AG04450 (cell line): ENCODE measurements around the gene ASB11. TPM values are rescaled to one million over a fixed set of nuclear protein-coding genes. Genes with fewer than 3 reads are reported as not detected.

ENCODE experiments used
- CTCF ChIA-PET: fragments of 300-600, 350-600 bp; formaldehyde crosslinking; extraction: SDS; loops from one replicate; lab custom pipeline; 2022; ENCODE audit warnings: antibody characterized with exemption, inconsistent platforms; lab: Charles Lee
- POLR2A ChIA-PET: fragments of 350-600 bp; formaldehyde crosslinking; extraction: SDS; loops from one replicate; lab custom pipeline; 2021; ENCODE audit warnings: antibody characterized with exemption, inconsistent platforms; lab: Yijun Ruan, JAX
- DNase-seq: peaks from one replicate; pipeline ENCODE4 v3.0.0-alpha.2; 2011; ENCODE audit warnings: low read depth, low spot score
- H3K27ac ChIP-seq: one replicate; pipeline ENCODE4 v1.5.1; 2012; ENCODE audit warnings: low read depth, low read length, control low read depth
- H3K27me3 ChIP-seq: one replicate; pipeline ENCODE4 v1.6.0; 2012; ENCODE audit warnings: low read length; ENCODE audit not compliant: control insufficient read depth, insufficient read depth
- H3K4me3 ChIP-seq: 2 replicates; pipeline ENCODE4 v1.5.1; 2011; ENCODE audit warnings: mild to moderate bottlenecking, low read depth, low read length, control low read depth
- H3K9me3 ChIP-seq: 2 replicates; pipeline ENCODE4 v1.5.1; 2012; ENCODE audit warnings: low read length; ENCODE audit not compliant: control insufficient read depth, insufficient read depth
- CTCF ChIP-seq: IDR thresholded peaks from 2 replicates; pipeline ENCODE4 v1.5.1; 2011; ENCODE audit warnings: low read depth, low read length, control low read depth, inconsistent platforms
- polyA plus RNA-seq: library from polyadenylated mRNA; depleted of rRNA; stranded (reverse); fragments of >200 nt; gene quantifications from 2 replicates; pipeline ENCODE4 v1.2.3, GENCODE V29; 2011

ASB11 gene
- polyA plus RNA-seq, 1 experiment: not detected

- Histone ChIP-seq H3K9me3 (no peaks in the 10 kb centered on the region), H3K27ac (no peak overlapping the region), H3K4me3 (peak overlapping the region; percentile 58), H3K27me3 (peaks cover 3% of the 10 kb centered on the region)
- POLR2A ChIA-PET: no interaction called here
- DNase-seq: peak; percentile 11
- TF ChIP-seq CTCF: no peak
- CTCF ChIA-PET: no interaction called here
Observed at GRCh38 chrX:15336023-15336413, 20.6 kb upstream of the ASB11 start.

- peaks cover 3% of the 10 kb centered on the region for H3K27me3 ChIP-seq
- H3K9me3 ChIP-seq: no peaks in the 10 kb centered on the region
- ChIA-PET CTCF (interaction anchor here (0.7 kb wide), 1 partner anchor 132 kb away, joined by 3 read pairs; no protein-coding TSS in a partner anchor), POLR2A (no interaction called here)
- DNase-seq: peak; percentile 88
- peak within 1 kb of the TSS; percentile 65 for H3K27ac ChIP-seq
- no peak for TF ChIP-seq CTCF
- H3K4me3 ChIP-seq: peak within 1 kb of the TSS; percentile 76
Observed at GRCh38 chrX:15335135-15336022, 19.9 kb upstream of the ASB11 start, which contains the start of gene PIGA. Gene PIGA (minus strand): TSS chrX:15335523. CDS start chrX:15331930, 3,593 bp downstream.

GRCh38 chrX:15334561-15334960, 19.1 kb upstream of the ASB11 start:
- ChIA-PET CTCF (interaction anchor here (0.7 kb wide), 1 partner anchor 133 kb away, joined by 3 read pairs; no protein-coding TSS in a partner anchor), POLR2A (no interaction called here)
- no peak for TF ChIP-seq CTCF
- H3K27ac ChIP-seq: peak overlapping the region; percentile 65
- no peak for DNase-seq
- peak overlapping the region; percentile 76 for H3K4me3 ChIP-seq
- H3K9me3 ChIP-seq: no peaks in the 10 kb centered on the region
- H3K27me3 ChIP-seq: peaks cover 3% of the 10 kb centered on the region

- Histone ChIP-seq H3K9me3 (no peaks in the 10 kb centered on the region), H3K27ac (no peak overlapping the region), H3K4me3 (no peak overlapping the region), H3K27me3 (no peaks in the 10 kb centered on the region)
- ChIA-PET POLR2A (no interaction called here), CTCF (no interaction called here)
- DNase-seq: no peak
- no peak for TF ChIP-seq CTCF
Observed at GRCh38 chrX:15328821-15329220, 13.4 kb upstream of the ASB11 start.

GRCh38 chrX:15328131-15328530, 12.7 kb upstream of the ASB11 start:
- POLR2A ChIA-PET: no interaction called here
- H3K27me3 ChIP-seq: no peaks in the 10 kb centered on the region
- H3K27ac ChIP-seq: no peak overlapping the region
- CTCF ChIA-PET: interaction anchor here (1.1 to 1.8 kb wide), 2 partner anchors 21 to 29 kb away, joined by 3 to 5 read pairs; no protein-coding TSS in a partner anchor
- no peak for TF ChIP-seq CTCF
- H3K4me3 ChIP-seq: no peak overlapping the region
- DNase-seq: no peak
- H3K9me3 ChIP-seq: no peaks in the 10 kb centered on the region
